ENCODE measurements around the gene ANKRD13B. TPM values are rescaled to one million over a fixed set of nuclear protein-coding genes. Genes with fewer than 3 reads are reported as not detected.

ANKRD13B gene
- polyA plus RNA-seq, 1 donor (not counting 4 experiments of a cell fraction or from before 2014, with no cell fraction given): 3.7 TPM

DNA sequence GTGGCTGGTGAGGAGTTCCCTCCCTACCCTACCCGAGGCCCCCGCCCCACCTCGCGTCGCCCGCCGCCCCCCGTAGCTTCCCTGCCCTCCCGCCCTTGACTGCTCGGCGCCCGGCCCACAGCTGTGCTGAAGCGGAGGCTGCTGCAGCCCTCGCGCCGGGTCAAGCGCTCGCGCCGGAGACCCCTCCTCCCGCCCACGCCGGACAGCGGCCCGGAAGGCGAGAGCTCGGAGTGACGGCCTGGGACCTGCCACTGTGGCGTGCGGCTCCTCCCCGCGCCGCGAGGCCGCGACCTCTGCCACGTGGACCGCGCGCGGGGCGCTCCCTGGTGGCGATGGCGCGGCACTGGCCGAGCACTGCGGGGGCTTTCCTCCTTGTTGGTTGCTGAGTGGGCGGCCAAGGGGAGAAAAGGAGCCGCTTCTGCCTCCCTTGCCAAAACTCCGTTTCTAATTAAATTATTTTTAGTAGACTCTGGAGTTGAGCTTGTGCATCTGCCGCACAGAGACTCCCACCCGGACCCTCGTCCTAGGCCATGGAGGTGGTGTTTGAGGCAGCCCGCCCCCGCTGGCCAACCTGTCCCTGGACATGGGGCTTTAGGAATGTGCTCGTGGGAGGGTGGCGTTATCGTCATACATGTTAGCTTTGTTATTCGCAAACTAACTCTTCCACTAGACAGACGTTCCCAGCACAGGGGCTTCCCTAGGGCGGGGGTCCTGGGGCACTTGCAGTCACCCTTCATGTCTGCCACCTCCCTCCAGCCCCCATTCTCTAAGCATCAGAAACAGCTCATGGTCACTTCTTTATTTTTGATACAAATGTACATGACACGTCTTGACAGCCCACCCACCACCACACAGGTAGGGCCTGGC is 20.0 kb upstream of the ANKRD13B start:
- Histone ChIP-seq H3K9me3 (ENCODE audit: control insufficient read depth, low read depth, low read length) (no peaks in the 10 kb centered on the region), H3K27me3 (ENCODE audit: control insufficient read depth, extremely low read depth, insufficient read depth, low read length) (no peaks in the 10 kb centered on the region), H3K9me1 (ENCODE audit: control insufficient read depth, extremely low read depth, insufficient read depth, low read length) (no peaks in the 10 kb centered on the region), H3K4me3 (ENCODE audit: control insufficient read depth in 2 of 3, extremely low read depth in 1 of 3, insufficient read depth in 2 of 3, low read depth in 1 of 3, low read length in 3 of 3) (no peak overlapping the region), H3K79me2 (ENCODE audit: control insufficient read depth, insufficient read depth, low read length) (no peaks in the 10 kb centered on the region), H3K4me1 (ENCODE audit: control insufficient read depth, extremely low read depth, insufficient read depth, low read length) (peaks cover 10% of the 10 kb centered on the region), H2AFZ (ENCODE audit: control insufficient read depth, low read length) (no peak overlapping the region), H3K27ac (ENCODE audit: control insufficient read depth, insufficient read depth, low read length) (no peak overlapping the region), H3K36me3 (ENCODE audit: control insufficient read depth in 2 of 2, extremely low read depth in 1 of 2, insufficient read depth in 2 of 2, low read length in 2 of 2) (peaks cover 13 to 37% of the 10 kb centered on the region in 2 experiments), H3K4me2 (ENCODE audit: control insufficient read depth, extremely low read depth, insufficient read depth, low read depth, low read length) (no peak overlapping the region), H3K9ac (ENCODE audit: control insufficient read depth, extremely low read depth, insufficient read depth, low read length) (no peak overlapping the region), H4K20me1 (ENCODE audit: control insufficient read depth, extremely low read depth, insufficient read depth, low read length) (peaks cover 5% of the 10 kb centered on the region)
- TF ChIP-seq, protein P1, sequence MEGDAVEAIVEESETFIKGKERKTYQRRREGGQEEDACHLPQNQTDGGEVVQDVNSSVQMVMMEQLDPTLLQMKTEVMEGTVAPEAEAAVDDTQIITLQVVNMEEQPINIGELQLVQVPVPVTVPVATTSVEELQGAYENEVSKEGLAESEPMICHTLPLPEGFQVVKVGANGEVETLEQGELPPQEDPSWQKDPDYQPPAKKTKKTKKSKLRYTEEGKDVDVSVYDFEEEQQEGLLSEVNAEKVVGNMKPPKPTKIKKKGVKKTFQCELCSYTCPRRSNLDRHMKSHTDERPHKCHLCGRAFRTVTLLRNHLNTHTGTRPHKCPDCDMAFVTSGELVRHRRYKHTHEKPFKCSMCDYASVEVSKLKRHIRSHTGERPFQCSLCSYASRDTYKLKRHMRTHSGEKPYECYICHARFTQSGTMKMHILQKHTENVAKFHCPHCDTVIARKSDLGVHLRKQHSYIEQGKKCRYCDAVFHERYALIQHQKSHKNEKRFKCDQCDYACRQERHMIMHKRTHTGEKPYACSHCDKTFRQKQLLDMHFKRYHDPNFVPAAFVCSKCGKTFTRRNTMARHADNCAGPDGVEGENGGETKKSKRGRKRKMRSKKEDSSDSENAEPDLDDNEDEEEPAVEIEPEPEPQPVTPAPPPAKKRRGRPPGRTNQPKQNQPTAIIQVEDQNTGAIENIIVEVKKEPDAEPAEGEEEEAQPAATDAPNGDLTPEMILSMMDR (optimal IDR thresholded peaks at IDR 0.05 in 1 of 3, IDR thresholded peaks at IDR 0.05 in 1 of 3, conservative IDR thresholded peaks at IDR 0.05 in 1 of 3; ENCODE audit: extremely low read depth in 1 of 3, insufficient read depth in 2 of 3, low read length in 3 of 3): peak in 1 of 3 experiments; percentile 47
- no peak for TF ChIP-seq EZH2 (IDR thresholded peaks at IDR 0.05; ENCODE audit: low read length)
- dilution Hi-C loops (cut with MboI; ENCODE audit: extremely low pct_ligation_motif_present, low sequenced_read_pairs): no loop called here
- no peak for FAIRE-seq
- DNase-seq (ENCODE audit: low read depth, low spot score): no peak

DNA sequence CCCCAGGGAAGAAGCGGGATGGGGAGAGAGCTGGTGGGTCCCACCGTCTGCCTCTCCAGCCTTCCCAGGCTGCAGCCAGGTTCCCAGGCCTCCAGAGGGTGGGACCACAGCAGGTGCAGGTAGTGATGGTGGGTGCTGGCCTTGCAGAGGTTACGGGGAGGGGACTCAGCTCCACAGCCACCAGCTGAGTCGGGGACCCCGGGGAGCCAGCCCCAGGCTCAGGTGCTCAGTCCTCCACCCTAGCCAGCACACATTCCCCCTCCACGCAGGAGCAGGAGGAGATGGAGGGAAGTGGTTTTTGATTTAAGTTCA is 19.4 kb upstream of the ANKRD13B start:
- Histone ChIP-seq H3K9ac (ENCODE audit: control insufficient read depth, extremely low read depth, insufficient read depth, low read length) (no peak overlapping the region), H3K4me3 (ENCODE audit: control insufficient read depth in 2 of 3, extremely low read depth in 1 of 3, insufficient read depth in 2 of 3, low read depth in 1 of 3, low read length in 3 of 3) (no peak overlapping the region), H3K9me1 (ENCODE audit: control insufficient read depth, extremely low read depth, insufficient read depth, low read length) (no peaks in the 10 kb centered on the region), H3K79me2 (ENCODE audit: control insufficient read depth, insufficient read depth, low read length) (no peaks in the 10 kb centered on the region), H4K20me1 (ENCODE audit: control insufficient read depth, extremely low read depth, insufficient read depth, low read length) (peaks cover 5% of the 10 kb centered on the region), H2AFZ (ENCODE audit: control insufficient read depth, low read length) (no peak overlapping the region), H3K27me3 (ENCODE audit: control insufficient read depth, extremely low read depth, insufficient read depth, low read length) (no peaks in the 10 kb centered on the region), H3K4me2 (ENCODE audit: control insufficient read depth, extremely low read depth, insufficient read depth, low read depth, low read length) (no peak overlapping the region), H3K36me3 (ENCODE audit: control insufficient read depth in 2 of 2, extremely low read depth in 1 of 2, insufficient read depth in 2 of 2, low read length in 2 of 2) (peaks cover 18 to 42% of the 10 kb centered on the region in 2 experiments), H3K9me3 (ENCODE audit: control insufficient read depth, low read depth, low read length) (no peaks in the 10 kb centered on the region), H3K4me1 (ENCODE audit: control insufficient read depth, extremely low read depth, insufficient read depth, low read length) (peaks cover 10% of the 10 kb centered on the region), H3K27ac (ENCODE audit: control insufficient read depth, insufficient read depth, low read length) (no peak overlapping the region)
- FAIRE-seq: no peak
- TF ChIP-seq, protein P1 (optimal IDR thresholded peaks at IDR 0.05 in 1 of 3, IDR thresholded peaks at IDR 0.05 in 1 of 3, conservative IDR thresholded peaks at IDR 0.05 in 1 of 3; ENCODE audit: extremely low read depth in 1 of 3, insufficient read depth in 2 of 3, low read length in 3 of 3): no peak
- no peak for TF ChIP-seq EZH2 (IDR thresholded peaks at IDR 0.05; ENCODE audit: low read length)
- dilution Hi-C loops (cut with MboI; ENCODE audit: extremely low pct_ligation_motif_present, low sequenced_read_pairs): no loop called here
- DNase-seq (ENCODE audit: low read depth, low spot score): no peak
